NOMO-1 (cell line): ENCODE data around the gene PTGDR2.

Experiments used
- DNase-seq, 2 experiments: peaks; one replicate each; lab custom pipeline; 2025; ENCODE audit not compliant: unreplicated experiment in 2 of 2; lab: John Stamatoyannopoulos, UW

PTGDR2 gene

DNA sequence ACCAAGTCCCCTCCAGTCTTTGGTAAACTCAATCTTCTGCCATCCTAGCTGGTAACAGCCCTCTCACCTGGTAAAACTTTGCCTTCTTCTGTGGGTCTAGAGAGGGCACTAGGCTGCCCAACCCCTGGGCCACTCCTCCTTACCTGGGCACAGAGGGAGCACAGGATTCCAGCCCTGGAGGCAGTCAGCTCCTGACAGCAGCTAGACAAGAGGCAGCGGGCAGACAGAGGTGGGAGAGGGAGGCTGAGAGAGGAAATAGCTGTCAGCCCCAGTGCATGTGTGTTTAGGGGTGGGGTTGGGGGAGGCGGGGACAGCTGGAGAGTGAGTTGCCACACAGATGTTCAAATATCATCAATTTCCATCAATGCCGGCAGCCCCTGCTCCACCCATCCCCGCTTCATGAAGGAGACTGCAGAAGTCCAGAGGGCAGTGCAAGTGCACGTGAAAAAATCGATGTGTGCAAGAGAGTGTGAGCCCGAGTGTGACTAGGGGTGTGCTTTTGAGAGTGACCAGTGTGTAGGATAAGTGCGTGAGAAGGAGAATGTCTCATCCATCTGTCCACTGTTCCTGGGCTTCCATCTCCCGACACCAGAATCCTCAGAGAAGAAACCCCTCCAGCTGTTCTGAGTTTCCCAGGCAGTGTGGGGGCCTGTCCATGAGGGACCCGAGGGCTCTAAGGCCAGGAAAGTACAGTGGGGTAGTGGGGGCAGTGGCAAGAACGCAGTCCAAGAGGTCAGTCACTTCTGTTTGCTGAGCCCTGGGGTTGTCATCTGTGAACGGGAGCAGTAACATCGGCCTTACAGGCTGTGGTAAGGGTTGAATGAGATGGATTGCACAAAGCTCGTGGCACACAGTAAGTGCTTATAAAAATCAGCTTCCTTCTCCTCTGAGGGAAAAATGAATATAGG is at the start of gene PTGDR2:
TSS of gene PTGDR2 (minus strand) at position 225 of the 908 bp plus-strand sequence. CDS start 2,228 bp downstream, outside the sequence.
- DNase-seq = no peak

- DNase-seq = no peak
These were observed 49.3 kb upstream of the PTGDR2 start for GRCh38 chr11:60905047-60905446.

DNA sequence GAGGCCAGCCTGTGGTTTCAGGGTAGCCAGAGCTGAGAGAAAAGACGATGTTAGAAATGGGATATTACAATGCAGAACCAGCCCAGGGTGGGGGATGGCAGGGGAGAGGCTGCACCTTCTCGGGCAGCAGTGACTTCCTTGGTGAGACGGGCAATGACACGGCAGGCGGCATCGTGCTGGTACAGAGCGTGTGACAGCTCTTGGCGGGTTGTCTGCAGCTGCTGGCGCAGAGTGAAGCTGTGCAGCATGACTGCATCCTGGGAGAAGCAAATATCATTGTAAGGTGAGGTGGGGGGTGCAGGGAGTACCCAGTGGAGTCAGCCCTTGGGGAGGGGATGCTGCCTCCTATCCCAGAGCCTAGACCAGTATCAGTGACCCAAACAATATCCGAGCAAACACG is 46.9 kb upstream of the PTGDR2 start:
- no peak for DNase-seq

DNA sequence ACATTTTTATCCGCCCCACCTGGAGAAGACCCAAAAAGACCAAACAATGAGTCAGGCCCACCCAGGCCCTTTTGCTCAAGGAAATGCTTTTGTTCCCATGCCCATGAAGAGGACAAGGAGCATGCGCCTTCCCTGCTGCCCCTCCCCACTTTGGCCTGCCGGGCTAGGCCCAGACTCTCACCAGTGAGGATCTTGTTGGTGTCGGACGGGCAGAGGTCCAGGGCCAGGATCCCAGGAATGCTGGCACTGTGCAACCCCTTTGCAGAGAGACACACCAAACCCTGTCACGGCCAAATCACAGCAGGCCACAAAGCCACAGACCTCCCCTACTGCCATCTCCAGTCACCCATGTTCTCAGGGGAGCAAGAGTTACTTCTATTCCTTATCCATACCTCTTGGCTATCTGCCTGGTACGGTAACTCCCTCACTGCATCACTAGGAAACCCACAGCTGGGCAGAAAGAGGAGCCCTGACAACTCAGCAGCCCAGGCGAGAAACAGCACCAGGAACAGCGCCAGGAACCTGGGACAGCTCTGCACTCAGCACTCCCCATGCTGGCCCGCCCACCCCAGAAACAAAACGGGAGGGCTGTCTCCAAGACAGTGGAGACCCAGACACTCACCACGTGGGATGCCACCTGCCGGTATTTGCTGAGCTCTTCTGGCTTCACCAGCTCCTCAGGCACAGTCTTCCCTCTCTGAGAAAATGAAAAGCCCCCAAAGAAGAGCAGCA is 45.1 kb upstream of the PTGDR2 start:
- no peak for DNase-seq

DNA sequence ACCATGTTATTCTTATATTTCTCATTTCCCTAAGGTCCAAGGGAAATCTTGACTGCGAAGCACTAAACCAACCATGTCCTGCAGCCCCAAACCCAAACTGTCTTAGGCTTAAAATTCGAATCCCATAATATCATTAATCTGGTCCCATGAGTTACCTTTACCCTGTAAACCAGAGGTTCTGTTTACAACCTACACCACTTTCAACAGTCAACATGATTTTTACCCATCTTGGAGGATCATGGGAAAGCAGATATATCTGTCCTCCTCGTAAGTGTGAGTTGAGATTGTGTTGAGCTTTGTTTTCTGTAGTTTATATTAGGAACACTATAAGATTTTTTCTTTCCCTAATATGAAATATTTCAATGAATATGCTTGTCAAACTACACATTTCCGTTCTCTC is 44.2 kb upstream of the PTGDR2 start:
- DNase-seq = no peak

DNA sequence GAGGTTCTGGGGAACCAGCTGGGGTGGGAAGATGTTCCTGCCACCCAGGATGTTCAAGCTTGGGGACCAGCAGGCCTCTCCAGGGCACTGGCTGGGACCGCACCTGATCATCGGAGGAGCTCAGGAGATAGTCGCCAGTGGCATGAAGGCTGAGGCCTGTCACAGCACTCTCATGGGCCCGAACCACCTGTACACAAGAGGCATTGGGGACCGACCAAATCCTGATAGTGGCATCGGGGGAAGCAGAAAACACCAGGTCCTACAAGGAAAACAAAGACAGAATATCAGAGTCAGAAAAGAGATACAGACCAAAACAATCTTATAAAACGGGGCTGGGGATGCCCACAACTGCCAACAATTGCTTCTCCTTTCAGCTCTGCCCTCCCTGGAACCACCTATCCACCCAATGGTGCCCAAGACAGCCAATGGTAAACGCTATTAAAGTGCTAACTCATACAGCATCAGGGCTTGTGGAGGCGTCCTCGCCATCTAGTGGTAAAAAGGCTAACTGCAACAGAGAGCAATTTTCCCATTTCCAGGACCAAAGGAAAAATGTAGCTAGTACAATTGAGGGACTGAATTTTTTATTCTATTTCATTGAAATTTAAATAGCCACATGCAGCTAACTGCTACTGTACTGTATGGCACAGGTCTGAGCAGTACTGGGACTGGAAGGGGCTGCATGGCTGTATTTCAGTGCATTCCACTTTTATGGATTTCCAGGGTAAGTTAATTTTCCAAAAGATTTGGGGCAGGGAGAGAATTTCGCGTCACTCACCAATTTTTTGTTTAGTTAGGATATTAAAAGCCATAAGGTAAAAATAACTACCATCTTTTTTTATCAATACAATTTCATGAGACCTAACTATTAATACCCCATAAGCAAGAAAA is 43.5 kb upstream of the PTGDR2 start:
- DNase-seq = peak in 1 of 2 experiments; percentile 30

- DNase-seq = no peak
These were observed 41.7 kb upstream of the PTGDR2 start for GRCh38 chr11:60897496-60897895.

DNA sequence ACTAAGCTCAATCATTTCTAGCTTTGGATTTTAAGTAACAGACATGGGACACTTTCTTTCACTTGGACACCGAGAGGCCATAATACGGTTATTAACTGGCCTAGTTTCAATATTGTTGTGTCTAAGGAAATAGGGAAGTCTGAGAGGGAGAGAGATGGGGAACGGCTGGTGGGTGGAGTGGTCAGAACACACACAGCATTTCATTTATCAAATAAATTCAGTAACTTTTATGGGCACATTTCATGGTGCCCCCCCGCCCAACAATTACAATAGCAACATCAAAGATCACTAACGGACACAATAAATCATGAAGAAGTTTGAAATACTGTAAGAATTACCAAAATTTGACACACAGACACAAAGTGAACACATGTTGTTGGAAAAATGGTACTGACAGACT is 39.9 kb upstream of the PTGDR2 start:
- DNase-seq = no peak

DNA sequence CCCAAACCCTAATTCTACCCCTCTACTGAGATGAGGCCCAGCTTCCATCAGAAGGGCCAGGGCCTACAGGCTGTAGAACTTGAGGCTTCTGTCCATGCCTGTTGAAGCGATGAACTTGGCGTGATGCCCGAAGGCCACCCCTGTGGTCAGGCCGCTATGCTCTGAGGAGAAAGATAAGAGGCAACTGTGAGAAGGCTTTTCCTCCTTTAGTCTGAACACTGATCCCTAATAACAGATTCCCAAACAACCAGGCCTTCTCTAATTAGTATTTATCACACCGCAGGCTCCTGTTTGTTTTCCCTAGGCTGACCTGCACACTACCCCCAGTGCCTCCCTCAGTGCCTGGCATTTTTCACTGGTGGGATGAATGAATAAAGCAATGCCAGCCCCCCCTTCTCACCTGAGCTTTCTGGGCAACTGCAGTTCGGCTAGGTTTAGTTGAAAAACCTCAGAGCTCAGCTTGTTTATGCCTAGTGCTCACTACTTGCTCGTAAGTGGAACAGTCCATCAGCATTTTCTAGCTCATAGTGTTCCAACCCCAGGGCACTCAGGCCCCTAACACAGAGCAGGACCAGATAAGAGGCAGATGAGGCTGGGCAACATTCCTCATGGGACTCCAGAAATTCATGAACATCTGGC is 35.5 kb upstream of the PTGDR2 start:
- DNase-seq = no peak

DNA sequence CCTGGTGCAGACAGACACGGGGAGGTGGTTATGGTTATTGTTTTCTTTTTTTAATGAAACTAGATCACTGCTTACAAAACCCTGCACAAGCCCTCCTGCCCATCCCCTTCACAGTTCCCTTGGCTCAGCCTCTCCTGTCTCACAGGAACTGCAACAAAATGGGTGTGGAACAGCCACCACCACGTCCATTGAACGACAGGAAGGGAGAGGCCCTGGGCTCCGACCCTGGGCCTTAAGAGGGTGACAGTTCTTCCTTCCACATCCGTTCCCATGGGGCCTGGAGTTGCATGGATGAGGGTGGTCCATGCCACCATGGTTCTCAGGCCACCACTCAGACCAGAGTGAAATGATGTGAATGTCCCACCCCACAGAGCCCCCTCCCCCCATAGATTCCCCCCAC is 34.9 kb upstream of the PTGDR2 start:
- no peak for DNase-seq

GRCh38 chr11:60889869-60890311 is 34.1 kb upstream of the PTGDR2 start:
- no peak for DNase-seq

DNA sequence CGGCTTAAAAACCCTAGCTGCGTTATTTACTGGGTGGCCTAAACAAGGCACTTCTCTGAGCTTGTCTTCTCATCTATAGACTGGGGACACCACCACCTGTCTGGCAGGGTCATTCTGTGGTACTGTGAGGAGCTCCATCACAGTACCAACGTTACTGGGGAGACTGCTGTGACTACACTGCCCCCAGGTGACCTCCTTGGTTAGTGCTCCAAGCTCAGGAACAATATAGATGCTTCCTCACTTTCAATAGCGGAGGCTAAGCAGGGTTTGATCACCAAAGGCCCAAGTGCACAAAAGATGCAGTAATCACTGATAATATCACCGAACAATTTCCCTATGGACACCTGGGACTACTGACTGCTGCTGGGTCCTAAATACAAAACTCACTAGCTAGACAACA is 31.8 kb upstream of the PTGDR2 start:
- DNase-seq = peak in 1 of 2 experiments; percentile 30

- DNase-seq = no peak
These were observed 25.0 kb upstream of the PTGDR2 start for GRCh38 chr11:60880643-60881282.

DNA sequence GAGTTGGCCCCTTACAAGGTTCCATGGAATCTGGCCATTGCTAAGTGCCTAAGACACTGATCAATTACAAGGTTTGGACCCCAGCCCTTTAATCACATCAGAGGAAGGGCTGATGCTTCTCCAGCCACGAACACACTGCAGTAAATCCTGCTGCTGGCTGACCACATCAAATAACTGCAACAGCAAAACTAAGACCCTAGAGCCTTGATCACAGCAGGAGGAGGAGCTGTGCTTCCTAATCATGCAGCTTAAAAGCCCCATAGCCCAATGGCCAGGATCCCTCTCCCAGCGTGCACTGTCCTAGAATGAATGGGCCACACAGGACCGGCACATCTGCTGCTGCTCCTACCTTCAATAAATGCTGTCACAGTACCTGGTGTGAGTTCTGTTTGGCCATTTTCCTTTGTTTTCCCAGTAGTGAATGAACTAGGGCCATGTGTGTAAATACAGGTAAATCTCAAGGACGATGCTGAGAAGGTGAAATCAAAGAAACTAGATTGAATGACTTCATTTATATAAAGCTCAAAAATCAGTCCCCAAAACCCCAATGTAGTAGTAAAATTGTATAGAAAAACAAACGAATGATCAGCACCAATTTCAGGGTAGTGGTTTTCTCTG is 24.3 kb upstream of the PTGDR2 start:
- DNase-seq = no peak

DNA sequence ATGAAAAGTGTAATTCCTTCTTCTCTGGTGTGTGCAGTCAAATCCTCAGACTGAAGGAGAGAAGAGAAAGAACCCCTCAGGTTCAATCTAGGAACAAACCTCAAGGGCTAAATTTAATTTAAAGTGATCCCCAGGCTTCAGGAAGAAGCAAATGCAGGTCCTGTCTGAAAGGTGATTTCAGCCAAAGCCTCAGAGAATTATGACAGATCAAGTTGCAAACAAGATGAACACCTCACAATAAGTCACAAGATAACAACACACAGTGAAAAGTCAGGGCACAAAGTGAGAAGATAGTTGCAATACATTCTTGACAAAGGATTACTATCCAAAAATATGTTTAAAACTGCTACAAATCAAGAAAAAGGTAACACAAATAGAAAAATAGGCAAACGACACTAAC is 23.4 kb upstream of the PTGDR2 start:
- DNase-seq = no peak

- no peak for DNase-seq
These were observed 22.7 kb upstream of the PTGDR2 start for GRCh38 chr11:60878245-60879101.

DNA sequence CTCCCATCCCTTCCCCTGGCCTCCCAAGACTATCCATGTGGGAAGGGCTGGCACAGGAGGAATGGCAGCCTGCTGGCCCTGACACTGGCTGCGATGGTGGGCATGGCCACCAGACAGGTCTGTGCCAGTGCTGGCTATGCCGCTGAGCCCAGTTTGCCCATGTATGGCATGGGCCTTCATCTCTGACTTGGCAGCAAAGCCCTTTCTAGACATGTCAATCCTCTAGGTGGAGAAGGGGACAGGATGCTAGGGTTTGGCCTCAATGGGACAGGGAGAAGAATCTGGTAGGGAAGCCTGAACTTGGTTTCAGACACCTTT is 20.4 kb upstream of the PTGDR2 start:
- no peak for DNase-seq

- DNase-seq = no peak
These were observed 19.8 kb upstream of the PTGDR2 start for GRCh38 chr11:60875366-60876167.
